Colon (tissue), 2 donors: ENCODE measurements around the gene GFER.
"Not testable (repeated sequence)": the region's sequence is repeated elsewhere in the genome, so short reads cannot be mapped to it uniquely, and the experiment has no call there.

ENCODE experiments used
- FAIRE-seq: peaks from 2 replicates; lab custom pipeline; 2012; peaks lifted over from hg19 to GRCh38; lab: Jason Lieb, UNC
- donor health status: control.
- donor health status: control.

GFER gene

DNA sequence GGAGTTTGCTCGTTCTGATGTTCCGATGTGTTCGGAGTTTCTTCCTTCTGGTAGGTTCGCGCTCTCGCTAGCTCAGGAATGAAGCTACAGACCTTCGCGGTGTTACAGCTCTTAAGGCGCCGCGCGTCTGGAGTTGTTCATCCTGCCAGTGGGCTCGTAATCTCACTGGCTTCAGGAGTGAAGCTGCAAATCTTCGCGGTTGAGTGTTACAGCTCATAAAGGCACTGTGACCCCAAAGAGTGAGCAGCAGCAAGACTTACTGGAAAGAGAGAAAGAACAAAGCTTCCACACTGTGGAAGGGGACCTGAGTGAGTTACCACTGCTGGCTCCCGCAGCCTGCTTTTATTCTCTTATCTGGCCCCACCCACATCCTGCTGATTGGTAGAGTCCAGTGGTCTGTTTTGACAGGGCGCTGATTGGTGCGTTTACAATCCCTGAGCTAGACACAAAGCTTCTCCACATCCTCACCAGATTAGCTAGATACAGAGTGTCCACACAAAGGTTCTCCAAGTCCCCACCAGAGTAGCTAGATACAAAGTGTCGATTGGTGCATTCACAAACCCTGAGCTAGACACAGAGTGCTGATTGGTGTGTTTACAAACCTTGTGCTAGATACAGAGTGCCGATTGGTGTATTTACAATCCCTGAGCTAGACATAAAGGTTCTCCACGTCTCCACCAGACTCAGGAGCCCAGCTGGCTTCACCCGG, 26.4 kb upstream of the GFER start:
- FAIRE-seq: not testable (repeated sequence)

- FAIRE-seq: not testable (repeated sequence)
Measured at GRCh38 chr16:1958143-1958491, 25.9 kb upstream of the GFER start.

DNA sequence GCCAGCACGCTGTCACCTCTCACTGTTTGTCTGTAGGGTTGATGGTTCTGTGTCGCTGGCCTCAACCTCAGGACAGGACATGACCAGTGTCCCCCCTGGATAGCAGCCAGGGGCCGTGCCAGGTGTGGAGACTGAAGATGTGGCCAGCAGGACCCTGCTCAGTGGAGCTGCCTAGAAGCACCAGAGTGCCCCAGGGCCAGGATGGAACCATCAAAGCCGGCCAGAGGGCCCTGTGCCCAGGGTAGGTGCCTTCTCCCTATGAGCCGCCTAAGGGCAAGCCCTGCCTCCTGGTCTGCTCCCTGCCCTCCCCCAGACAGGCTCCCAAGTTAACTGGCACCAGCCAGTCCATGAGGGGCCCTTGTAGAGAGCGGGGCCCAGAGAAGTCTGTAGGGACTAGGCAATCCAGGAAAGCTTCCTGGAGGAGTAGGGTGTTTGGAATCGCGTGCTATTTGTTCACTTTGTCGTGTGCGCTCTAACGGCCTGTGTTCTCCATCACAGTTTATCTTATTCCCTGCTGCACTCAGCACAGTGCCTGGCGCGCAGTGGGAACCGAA, 25.2 kb upstream of the GFER start:
- FAIRE-seq: no peak

DNA sequence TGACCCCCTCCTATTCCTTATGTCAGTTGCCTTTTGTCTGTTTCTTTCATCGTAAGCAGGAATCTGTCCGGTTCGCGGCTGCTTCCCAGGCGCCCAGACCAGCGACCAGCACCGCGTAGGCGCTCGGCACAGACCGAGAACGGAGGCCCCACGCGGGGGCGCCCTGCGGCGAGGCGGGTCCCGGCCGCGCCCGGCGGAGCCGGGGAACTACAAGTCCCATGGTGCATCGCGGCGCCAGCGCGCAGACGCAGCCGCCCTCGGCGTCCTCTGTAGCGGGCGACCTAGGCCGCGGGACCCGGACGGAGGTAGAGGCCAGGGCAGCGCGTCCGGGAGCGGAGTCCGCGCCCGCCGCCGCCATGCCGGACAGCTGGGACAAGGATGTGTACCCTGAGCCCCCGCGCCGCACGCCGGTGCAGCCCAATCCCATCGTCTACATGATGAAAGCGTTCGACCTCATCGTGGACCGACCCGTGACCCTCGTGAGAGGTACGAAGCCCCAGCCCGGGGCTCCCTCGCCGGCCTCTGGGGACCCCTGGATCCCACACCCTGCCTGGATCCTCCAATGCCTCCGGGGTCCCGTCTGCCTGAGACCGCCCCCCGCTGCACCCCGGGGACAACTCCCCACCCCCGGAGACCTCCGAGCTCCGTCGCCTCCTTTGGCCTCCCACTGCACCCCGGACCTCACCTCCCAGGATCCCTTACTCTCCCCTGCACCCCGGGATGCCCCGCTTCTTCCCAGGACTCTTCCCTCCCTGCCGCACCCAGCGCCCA, 24.5 kb upstream of the GFER start, which contains the start of gene NDUFB10:
Gene NDUFB10 (plus strand): TSS at position 270 of the 771 bp plus-strand sequence. CDS start 87 bp downstream, at position 357.
- FAIRE-seq: no peak

- no peak for FAIRE-seq
Measured at GRCh38 chr16:1960665-1961630, 23.0 kb upstream of the GFER start.

DNA sequence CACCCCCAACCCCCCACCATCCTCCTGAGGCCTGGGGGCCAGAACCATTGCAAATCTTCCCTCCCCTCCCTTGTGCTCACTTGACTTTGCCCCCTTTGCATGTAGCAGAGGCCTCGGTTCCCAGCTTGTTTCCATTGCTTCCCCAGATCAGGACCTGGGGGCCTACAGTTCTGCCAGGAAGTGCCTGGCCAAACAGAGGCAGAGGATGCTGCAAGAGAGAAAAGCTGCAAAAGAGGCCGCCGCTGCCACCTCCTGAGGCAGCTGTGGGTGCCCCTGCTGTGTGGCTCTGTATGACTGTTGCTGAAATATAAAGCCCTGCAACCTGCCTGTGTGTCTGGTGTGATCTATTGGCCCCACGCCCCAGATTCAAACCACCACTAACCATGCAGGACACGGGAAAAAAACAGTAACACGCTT, 22.3 kb upstream of the GFER start:
- no peak for FAIRE-seq

DNA sequence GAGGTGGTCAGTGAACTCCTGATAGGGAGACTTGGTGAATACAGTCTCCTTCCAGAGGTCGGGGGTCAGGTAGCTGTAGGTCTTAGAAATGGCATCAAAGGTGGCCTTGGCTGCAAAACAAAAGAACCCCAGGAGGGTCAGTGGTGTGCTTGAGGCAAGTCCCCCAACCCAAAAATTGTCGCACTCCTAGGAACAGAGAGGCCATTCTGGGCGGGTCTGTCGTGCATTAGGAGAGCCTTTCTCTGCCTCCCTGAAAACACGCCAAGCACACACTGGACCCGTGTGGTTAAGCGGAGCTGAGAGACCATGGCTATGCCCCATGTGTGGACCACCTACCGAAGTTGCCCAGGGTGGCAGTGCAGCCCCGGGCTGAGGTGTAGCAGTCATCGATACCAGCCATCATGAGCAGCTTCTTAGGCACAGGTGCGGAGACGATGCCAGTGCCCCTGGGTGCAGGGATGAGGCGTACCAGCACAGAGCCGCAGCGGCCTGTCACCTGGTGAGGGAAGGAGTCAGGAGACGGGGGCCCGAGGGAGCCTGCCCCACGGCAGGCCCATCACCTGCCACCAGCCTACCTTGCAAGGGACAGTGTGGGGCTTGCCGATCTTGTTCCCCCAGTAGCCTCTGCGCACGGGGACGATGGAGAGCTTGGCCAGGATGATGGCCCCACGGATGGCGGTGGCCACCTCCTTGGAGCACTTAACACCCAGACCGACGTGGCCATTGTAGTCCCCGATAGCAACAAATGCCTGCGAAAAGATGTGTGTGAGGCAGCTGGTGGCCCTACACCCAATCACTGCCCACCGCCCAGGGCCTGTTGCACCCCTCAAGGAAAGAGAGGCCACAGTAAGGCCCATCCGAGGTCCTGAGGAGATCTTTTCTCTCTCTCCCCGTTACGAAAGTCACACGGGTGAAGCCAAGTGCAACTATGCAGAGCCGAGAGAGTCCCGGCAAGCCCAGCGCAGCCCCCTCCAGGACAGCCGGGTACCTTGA, 21.5 kb upstream of the GFER start:
- FAIRE-seq: not testable (repeated sequence)

DNA sequence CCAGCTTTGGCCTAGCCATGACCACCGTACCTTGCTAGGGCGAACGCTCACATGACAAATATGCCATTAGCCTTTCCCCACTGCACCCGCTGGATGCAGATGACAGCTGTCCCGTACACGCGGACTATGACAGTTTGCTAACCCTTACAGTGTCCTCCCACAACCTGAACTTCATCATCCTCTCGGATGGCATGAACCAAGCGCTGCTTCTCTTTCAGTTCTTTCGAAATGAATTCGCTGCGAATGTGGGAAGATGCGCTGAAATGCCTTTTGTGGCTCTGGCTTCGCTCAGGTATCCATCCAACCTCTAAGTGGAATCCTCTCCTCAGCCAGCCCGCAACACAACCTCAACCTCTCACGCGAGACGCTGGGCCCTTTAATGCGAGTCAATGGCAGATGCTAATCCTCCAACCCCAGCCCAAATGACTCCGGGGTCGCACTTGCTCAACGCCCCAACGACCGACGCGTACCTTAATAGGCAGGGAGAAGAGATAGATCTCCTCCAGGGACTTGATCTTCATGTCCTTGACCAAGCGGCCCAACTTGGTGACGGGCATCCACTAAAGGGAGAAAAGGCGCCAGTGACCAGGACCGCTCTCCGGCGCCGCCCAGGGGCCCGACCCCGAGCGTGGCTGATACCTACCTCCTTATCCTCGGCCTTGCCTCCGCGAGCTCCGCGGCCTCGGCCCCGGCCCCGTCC, 20.0 kb upstream of the GFER start:
- FAIRE-seq: no peak

GRCh38 chr16:1964506-1965395, 19.2 kb upstream of the GFER start, which contains the start of gene RPS2:
Gene RPS2, minus strand, starts transcription at chr16:1964826. Its CDS starts 201 bp downstream, at chr16:1964625.
- FAIRE-seq: peak; percentile 33

GRCh38 chr16:1965396-1966001, 18.5 kb upstream of the GFER start:
- no peak for FAIRE-seq

DNA sequence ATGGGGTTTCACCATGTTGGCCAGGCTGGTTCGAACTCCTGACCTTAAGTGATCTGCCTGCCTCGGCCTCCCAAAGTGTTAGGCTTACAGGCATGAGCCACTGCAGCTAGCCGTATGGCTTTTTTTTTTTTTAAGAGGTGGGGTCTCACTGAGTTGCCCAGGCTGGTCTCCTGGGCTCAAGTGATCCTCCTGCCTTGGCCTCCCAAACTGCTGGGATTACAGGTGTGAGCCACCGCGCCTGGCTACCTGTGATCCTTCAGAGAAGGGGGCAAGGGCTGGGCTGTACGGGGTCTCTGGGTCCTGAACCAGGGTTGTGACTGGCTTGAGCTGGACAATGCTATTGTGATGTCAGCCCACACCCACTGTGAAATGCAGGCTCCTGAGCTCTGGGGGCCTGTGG, 17.5 kb upstream of the GFER start, which contains the start of gene RNF151:
Gene RNF151 (plus strand): TSS at position 397 of the 400 bp plus-strand sequence. CDS start 26 bp downstream, outside the sequence.
- FAIRE-seq: no peak

DNA sequence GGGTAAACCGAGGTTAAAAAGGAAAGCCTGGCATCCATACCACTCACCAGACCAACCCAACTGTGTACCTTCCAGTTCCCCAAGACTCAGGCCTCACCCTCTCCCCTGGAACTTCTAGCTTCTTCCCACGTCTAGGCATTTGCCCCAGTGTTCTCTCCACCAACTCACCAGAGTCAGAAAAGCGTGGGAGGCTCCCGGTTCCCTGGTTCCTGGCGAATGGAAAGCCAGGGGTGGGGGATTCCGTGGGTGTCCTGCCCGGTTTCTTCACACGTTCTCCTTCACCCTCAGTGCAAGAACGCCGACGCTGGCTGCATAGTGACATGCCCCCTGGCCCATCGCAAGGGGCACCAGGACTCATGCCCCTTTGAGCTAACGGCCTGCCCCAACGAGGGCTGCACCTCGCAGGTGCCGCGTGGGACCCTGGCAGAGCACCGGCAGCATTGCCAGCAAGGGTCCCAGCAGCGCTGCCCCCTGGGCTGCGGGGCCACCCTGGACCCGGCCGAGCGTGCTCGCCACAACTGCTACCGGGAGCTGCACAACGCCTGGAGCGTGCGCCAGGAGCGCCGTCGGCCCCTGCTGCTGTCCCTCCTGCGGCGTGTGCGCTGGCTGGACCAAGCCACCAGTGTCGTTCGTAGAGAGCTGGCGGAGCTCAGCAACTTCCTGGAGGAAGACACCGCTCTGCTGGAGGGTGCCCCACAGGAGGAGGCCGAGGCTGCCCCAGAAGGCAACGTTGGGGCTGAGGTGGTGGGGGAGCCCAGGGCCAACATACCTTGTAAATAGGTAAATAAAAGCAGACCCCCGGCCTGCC, 15.6 kb upstream of the GFER start:
- no peak for FAIRE-seq

DNA sequence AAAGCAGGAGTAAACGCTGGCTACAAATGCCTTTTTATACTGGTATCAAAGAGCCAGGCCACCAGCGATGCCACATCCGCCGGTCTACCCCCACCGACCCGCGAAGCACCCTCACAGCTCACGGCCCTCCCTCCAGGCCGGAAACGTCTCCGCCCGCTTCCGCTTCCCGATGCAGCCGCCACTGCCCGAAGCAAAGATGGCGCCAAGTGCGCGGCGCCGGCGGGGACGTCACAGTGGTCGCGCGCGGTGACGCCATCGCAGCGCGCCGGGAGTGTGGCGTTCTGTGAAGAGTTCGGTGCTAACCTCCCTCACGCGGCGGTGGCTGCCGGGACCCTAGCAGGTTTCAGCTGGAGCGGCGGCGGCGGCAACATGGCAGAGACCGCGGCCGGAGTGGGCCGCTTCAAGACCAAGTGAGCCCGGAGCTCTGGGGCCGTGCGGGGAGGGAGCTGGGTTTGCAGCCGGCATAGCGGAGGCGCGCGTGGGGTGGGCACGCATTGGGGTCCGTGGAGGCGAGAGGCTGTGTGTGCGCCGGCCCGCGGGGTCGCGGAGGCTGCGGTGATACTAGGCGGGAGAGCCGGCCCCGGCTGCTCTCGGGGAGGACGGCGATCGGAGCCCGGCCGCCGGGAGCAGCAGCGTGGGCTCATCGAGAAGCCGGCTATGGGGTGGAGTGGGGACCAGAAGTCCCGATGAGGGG, 12.1 kb upstream of the GFER start, which contains the start of gene TBL3:
Gene TBL3 (plus strand): TSS at position 258 of the 694 bp plus-strand sequence. CDS start 112 bp downstream, at position 370.
- FAIRE-seq: no peak

GRCh38 chr16:1972490-1972877, 11.5 kb upstream of the GFER start:
- no peak for FAIRE-seq

DNA sequence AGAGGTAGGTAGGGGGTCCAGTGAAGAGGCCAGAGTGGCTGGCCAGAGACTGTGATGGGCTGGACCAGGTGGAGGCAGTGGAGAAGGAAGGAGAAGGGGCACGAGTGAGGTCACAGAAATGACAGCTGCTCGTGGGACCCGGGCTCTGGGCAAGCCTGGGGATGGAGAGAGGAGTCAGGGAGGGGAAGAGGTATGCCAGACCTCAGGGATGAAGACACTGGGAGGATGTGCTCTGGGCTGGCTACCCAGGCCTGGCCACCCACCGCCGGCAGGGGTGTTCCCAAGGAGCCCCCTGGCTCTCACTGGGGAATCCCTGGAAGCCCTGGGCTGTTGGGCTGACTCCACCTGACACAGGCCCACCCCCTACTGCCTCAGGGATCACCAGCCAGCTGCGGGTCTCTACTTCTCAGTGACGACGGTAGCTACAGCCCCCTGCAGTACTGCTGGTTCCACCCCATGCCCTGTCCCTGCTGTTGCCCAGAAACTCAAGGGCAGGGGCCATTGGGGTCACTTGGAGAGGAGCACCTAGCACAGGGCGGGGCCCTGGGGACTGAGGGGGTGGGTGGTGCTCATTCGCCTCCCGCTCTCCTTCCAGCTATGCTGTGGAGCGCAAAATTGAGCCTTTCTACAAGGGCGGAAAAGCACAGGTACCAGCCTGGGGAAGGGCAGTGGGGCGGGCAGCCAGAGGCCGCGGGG, 10.4 kb upstream of the GFER start:
- no peak for FAIRE-seq
